ENCODE measurements around the gene OR1L8. TPM values are rescaled to one million over a fixed set of nuclear protein-coding genes. Genes with fewer than 3 reads are reported as not detected.

The OR1L8 gene
- total and polyA plus RNA-seq, 12 donors: 0.06 to 0.71 (median 0.09) TPM; not detected in 7

DNA sequence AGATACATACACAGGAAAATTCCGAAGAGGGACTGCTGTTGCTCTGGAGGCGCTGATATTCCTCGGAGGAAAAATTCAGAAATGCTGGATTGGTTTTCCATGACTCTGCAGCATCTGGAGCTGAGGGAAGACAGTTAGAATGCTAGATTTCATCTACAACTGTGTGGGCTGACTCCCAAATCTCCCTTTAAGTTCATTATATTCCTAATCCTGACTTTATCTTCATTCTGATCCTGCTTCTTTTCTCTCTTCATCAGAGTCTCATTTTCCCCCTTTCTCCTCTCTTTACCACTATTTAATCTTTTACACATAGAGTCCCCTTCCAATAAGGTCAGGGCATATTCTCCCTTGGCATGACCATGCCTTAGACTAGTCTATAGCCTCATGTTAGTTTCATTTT, 56.0 kb downstream of the OR1L8 start, which contains the start of gene OR1N1:
OR1N1 (minus strand) TSS at position 101 of the 400 bp plus-strand sequence; CDS start at position 101, 0 bp downstream.
- Histone ChIP-seq H3K9me3 (replicated peaks in 1 of 3) (no peaks in the 10 kb centered on the region), H3K4me3 (no peak within 1 kb of the TSS), H3K4me1 (replicated peaks in 1 of 2) (no peaks in the 10 kb centered on the region), H3K36me3 (replicated peaks in 1 of 2) (no peaks in the 10 kb centered on the region), H3K27me3 (peaks cover 5% of the 10 kb centered on the region), H3K27ac (no peak within 1 kb of the TSS)
- no peak for TF ChIP-seq POLR2A (IDR thresholded peaks at IDR 0.05)
- 80 to 98% (median 87%) methylated on average over 3 of the region's 3 CpGs for WGBS, 4 donors
- intact Hi-C loops (cut with DNase I): no loop called here
- no peak for DNase-seq

DNA sequence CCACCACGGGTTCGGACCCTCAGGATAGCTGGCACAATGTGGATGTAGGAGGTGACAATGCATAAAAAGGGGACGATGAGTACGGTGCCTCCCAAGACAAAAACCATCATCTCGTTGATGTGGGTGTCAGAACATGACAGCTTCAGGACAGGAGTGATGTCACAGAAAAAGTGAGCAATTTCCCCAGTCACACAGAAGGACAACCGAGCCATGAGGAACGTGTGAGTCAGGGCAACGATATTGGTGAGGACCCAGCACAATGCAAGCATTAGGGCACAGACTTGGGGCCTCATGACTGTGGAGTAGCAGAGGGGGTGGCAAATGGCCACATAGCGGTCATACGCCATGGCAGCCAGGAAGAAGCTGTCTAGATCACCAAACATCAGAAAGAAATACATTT, 56.6 kb downstream of the OR1L8 start:
- intact Hi-C loops (cut with DNase I): no loop called here
- DNase-seq: no peak
- Histone ChIP-seq H3K36me3 (replicated peaks in 1 of 2) (no peaks in the 10 kb centered on the region), H3K9me3 (replicated peaks in 1 of 3) (no peaks in the 10 kb centered on the region), H3K27me3 (peaks cover 5% of the 10 kb centered on the region), H3K4me3 (no peak overlapping the region), H3K27ac (no peak overlapping the region), H3K4me1 (replicated peaks in 1 of 2) (no peaks in the 10 kb centered on the region)
- 72 to 83% (median 79%) methylated on average over 10 of the region's 10 CpGs for WGBS, 4 donors
- TF ChIP-seq POLR2A (IDR thresholded peaks at IDR 0.05): no peak
- TF ChIP-seq, protein P1, sequence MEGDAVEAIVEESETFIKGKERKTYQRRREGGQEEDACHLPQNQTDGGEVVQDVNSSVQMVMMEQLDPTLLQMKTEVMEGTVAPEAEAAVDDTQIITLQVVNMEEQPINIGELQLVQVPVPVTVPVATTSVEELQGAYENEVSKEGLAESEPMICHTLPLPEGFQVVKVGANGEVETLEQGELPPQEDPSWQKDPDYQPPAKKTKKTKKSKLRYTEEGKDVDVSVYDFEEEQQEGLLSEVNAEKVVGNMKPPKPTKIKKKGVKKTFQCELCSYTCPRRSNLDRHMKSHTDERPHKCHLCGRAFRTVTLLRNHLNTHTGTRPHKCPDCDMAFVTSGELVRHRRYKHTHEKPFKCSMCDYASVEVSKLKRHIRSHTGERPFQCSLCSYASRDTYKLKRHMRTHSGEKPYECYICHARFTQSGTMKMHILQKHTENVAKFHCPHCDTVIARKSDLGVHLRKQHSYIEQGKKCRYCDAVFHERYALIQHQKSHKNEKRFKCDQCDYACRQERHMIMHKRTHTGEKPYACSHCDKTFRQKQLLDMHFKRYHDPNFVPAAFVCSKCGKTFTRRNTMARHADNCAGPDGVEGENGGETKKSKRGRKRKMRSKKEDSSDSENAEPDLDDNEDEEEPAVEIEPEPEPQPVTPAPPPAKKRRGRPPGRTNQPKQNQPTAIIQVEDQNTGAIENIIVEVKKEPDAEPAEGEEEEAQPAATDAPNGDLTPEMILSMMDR (IDR thresholded peaks at IDR 0.05): no peak

DNA sequence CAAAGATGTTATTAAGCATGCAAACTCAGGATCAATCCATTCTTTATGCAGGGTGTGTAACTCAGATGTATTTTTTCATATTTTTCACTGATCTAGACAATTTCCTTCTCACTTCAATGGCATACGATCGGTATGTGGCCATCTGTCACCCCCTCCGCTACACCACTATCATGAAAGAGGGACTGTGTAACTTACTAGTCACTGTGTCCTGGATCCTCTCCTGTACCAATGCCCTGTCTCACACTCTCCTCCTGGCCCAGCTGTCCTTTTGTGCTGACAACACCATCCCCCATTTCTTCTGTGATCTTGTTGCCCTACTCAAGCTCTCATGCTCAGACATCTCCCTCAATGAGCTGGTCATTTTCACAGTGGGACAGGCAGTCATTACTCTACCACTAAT, 63.8 kb downstream of the OR1L8 start:
- Histone ChIP-seq H3K9me3 (replicated peaks in 1 of 3) (no peaks in the 10 kb centered on the region), H3K36me3 (replicated peaks in 1 of 2) (no peaks in the 10 kb centered on the region), H3K27me3 (peaks cover 12% of the 10 kb centered on the region), H3K27ac (no peak overlapping the region), H3K4me3 (no peak overlapping the region), H3K4me1 (replicated peaks in 1 of 2) (no peaks in the 10 kb centered on the region)
- 77 to 87% (median 84%) methylated on average over 3 of the region's 3 CpGs for WGBS, 4 donors
- TF ChIP-seq, protein P1 (IDR thresholded peaks at IDR 0.05): no peak
- TF ChIP-seq POLR2A (IDR thresholded peaks at IDR 0.05): no peak
- intact Hi-C loops (cut with DNase I): no loop called here
- no peak for DNase-seq

DNA sequence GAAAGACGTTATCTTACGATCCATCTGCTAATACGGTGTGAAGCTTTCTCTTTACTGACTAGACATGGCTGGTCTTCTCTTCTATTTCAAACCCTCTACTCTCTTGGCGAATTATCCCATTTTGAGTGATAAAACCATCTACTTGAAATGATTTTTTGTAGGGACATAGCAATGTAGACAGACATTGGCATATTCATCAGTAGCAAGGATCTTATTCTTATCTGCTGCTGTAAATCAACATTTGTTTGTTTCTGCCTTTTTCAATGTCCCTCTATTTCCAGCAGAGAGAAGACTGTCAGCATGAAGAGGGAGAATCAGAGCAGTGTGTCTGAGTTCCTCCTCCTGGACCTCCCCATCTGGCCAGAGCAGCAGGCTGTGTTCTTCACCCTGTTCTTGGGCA, 64.3 kb downstream of the OR1L8 start, which contains the start of gene OR1J4:
OR1J4 (plus strand) TSS at position 301 of the 400 bp plus-strand sequence; CDS start at position 301, 0 bp downstream.
- no peak within 1 kb of the TSS for H3K27ac ChIP-seq
- no peak for DNase-seq
- H3K9me3 ChIP-seq (replicated peaks in 1 of 3): no peaks in the 10 kb centered on the region
- intact Hi-C loops (cut with DNase I): no loop called here
- no peaks in the 10 kb centered on the region for H3K4me1 ChIP-seq (replicated peaks in 1 of 2)
- H3K36me3 ChIP-seq (replicated peaks in 1 of 2): no peaks in the 10 kb centered on the region
- H3K4me3 ChIP-seq: no peak within 1 kb of the TSS
- H3K27me3 ChIP-seq: peaks cover 10% of the 10 kb centered on the region
- WGBS, 4 donors: 69 to 75% (median 72%) methylated on average over 4 of the region's 4 CpGs
- TF ChIP-seq, protein P1 (IDR thresholded peaks at IDR 0.05): no peak
- TF ChIP-seq POLR2A (IDR thresholded peaks at IDR 0.05): no peak

DNA sequence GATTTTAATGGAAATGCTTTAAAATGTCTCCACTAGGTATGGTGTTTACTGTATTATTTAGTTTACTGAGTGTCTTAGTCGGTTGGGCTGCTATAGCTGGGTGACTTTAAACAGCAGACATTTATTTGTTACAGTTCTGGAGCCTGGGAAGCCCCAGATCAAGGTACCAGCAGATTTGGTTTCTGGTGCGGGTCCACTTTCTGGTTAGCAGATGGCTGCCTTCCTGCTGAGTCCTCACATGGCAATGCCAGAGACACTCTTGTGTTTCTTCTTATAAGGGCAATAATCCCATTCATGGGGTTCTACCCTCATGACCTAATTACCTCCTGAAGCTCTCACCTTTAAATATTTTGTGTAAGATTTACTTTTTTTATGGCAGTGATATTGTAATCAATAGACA, 65.0 kb downstream of the OR1L8 start:
- no peak overlapping the region for H3K27ac ChIP-seq
- no peaks in the 10 kb centered on the region for H3K4me1 ChIP-seq (replicated peaks in 1 of 2)
- H3K36me3 ChIP-seq (replicated peaks in 1 of 2): no peaks in the 10 kb centered on the region
- WGBS, 4 donors: 47 to 58% (median 49%) methylated on average over 2 of the region's 2 CpGs
- no peak for DNase-seq
- no peaks in the 10 kb centered on the region for H3K9me3 ChIP-seq (replicated peaks in 1 of 3)
- no peak overlapping the region for H3K4me3 ChIP-seq
- intact Hi-C loops (cut with DNase I): no loop called here
- no peak for TF ChIP-seq POLR2A (IDR thresholded peaks at IDR 0.05)
- TF ChIP-seq, protein P1 (IDR thresholded peaks at IDR 0.05): no peak
- peaks cover 10% of the 10 kb centered on the region for H3K27me3 ChIP-seq
